Chondrocyte (in vitro differentiated cells): ENCODE measurements around the gene MYL6B. TPM values are rescaled to one million over a fixed set of nuclear protein-coding genes. Genes with fewer than 3 reads are reported as not detected.
A peak's percentile ranks its signal among the peaks of the same experiment; 100 is the strongest.

Experiments used
- DNase-seq: peaks from one replicate; pipeline ENCODE4 v3.0.0; 2021; ENCODE audit warnings: mixed read lengths, low spot score
- H3K27ac Mint-ChIP-seq: one replicate; pipeline ENCODE4 v1.8.0; 2021; ENCODE audit warnings: mild to moderate bottlenecking, moderate library complexity, mixed read lengths; ENCODE audit not compliant: unreplicated experiment
- H3K27me3 Mint-ChIP-seq: 2 replicates; pipeline ENCODE4 v1.8.0; 2021; ENCODE audit warnings: low read depth, mixed read lengths
- H3K36me3 Mint-ChIP-seq: 2 replicates; pipeline ENCODE4 v1.8.0; 2021; ENCODE audit warnings: low read depth, mixed read lengths
- H3K4me1 Mint-ChIP-seq: 2 replicates; pipeline ENCODE4 v1.8.0; 2021; ENCODE audit warnings: low read depth, mild to moderate bottlenecking, mixed read lengths
- H3K4me3 Mint-ChIP-seq: one replicate; pipeline ENCODE4 v1.8.0; 2021; ENCODE audit warnings: mild to moderate bottlenecking, moderate library complexity, mixed read lengths; ENCODE audit not compliant: unreplicated experiment
- H3K9me3 Mint-ChIP-seq: 2 replicates; pipeline ENCODE4 v1.8.0; 2021; ENCODE audit warnings: low read depth, mixed read lengths
- CTCF ChIP-seq: fragments of 200-600 bp; sonication (generic); IDR thresholded peaks from 2 replicates; pipeline ENCODE4 v1.5.0; 2021; ENCODE audit warnings: antibody characterized with exemption, mild to moderate bottlenecking, moderate library complexity
- total RNA-seq: library from RNA; stranded (reverse); gene quantifications from 3 replicates; pipeline ENCODE4 v1.2.1, GENCODE V29; 2021

Gene MYL6B
- total RNA-seq, 1 donor from 2014 or later = 70.5 TPM

GRCh38 chr12:56151672-56152131 lies 685 bp upstream of the MYL6B start:
- DNase-seq = peak; percentile 84
- H3K4me1 Mint-ChIP-seq = peaks cover 40% of the 10 kb centered on the region
- H3K27me3 Mint-ChIP-seq = no peaks in the 10 kb centered on the region
- peak overlapping the region; percentile 95 for H3K27ac Mint-ChIP-seq
- peaks cover 3% of the 10 kb centered on the region for H3K36me3 Mint-ChIP-seq
- H3K4me3 Mint-ChIP-seq = peak overlapping the region; percentile 87
- no peaks in the 10 kb centered on the region for H3K9me3 Mint-ChIP-seq
- TF ChIP-seq CTCF = peak; percentile 69

- peaks cover 45% of the 10 kb centered on the region for H3K4me1 Mint-ChIP-seq
Measured at GRCh38 chr12:56152756-56153677, 630 bp downstream of the MYL6B start.

GRCh38 chr12:56153678-56154065 lies 1.3 kb downstream of the MYL6B start:
- H3K36me3 Mint-ChIP-seq = peaks cover 3% of the 10 kb centered on the region
- DNase-seq = no peak
- no peak for TF ChIP-seq CTCF
- peaks cover 45% of the 10 kb centered on the region for H3K4me1 Mint-ChIP-seq
- no peaks in the 10 kb centered on the region for H3K27me3 Mint-ChIP-seq
- H3K4me3 Mint-ChIP-seq = peak overlapping the region; percentile 87
- no peaks in the 10 kb centered on the region for H3K9me3 Mint-ChIP-seq
- H3K27ac Mint-ChIP-seq = no peak overlapping the region

More at GRCh38 chr12:56152756-56153677, 630 bp downstream of the MYL6B start:
- Mint-ChIP-seq H3K4me3 (peak overlapping the region; percentile 87), H3K27me3 (no peaks in the 10 kb centered on the region), H3K9me3 (no peaks in the 10 kb centered on the region), H3K27ac (peak overlapping the region; percentile 95), H3K36me3 (peaks cover 3% of the 10 kb centered on the region)
- DNase-seq = no peak
- no peak for TF ChIP-seq CTCF

GRCh38 chr12:56154246-56154771 lies 1.9 kb downstream of the MYL6B start:
- H3K27me3 Mint-ChIP-seq = no peaks in the 10 kb centered on the region
- H3K4me3 Mint-ChIP-seq = no peak overlapping the region
- no peak for DNase-seq
- H3K27ac Mint-ChIP-seq = no peak overlapping the region
- H3K4me1 Mint-ChIP-seq = peaks cover 48% of the 10 kb centered on the region
- TF ChIP-seq CTCF = no peak
- H3K36me3 Mint-ChIP-seq = peaks cover 7% of the 10 kb centered on the region
- no peaks in the 10 kb centered on the region for H3K9me3 Mint-ChIP-seq

- DNase-seq = no peak
- H3K4me3 Mint-ChIP-seq = no peak overlapping the region
- H3K36me3 Mint-ChIP-seq = peaks cover 11% of the 10 kb centered on the region
- no peak overlapping the region for H3K27ac Mint-ChIP-seq
- H3K9me3 Mint-ChIP-seq = no peaks in the 10 kb centered on the region
- H3K27me3 Mint-ChIP-seq = no peaks in the 10 kb centered on the region
- peaks cover 50% of the 10 kb centered on the region for H3K4me1 Mint-ChIP-seq
- no peak for TF ChIP-seq CTCF
Measured at GRCh38 chr12:56154818-56155217, 2.4 kb downstream of the MYL6B start.
